GM18873 (cell line): Measurements from ENCODE around the gene FOXD4L4.
"Not testable (repeated sequence)": the region's sequence is repeated elsewhere in the genome, so short reads cannot be mapped to it uniquely, and the experiment has no call there.

Source experiments
- ATAC-seq: cut with Tn5 transposase; IDR thresholded peaks from one replicate; pipeline ENCODE4 v1.9.1; 2021; ENCODE audit warnings: mild to moderate bottlenecking, moderate library complexity, moderate number of reproducible peaks; ENCODE audit not compliant: unreplicated experiment, low FRiP score

FOXD4L4 gene

DNA sequence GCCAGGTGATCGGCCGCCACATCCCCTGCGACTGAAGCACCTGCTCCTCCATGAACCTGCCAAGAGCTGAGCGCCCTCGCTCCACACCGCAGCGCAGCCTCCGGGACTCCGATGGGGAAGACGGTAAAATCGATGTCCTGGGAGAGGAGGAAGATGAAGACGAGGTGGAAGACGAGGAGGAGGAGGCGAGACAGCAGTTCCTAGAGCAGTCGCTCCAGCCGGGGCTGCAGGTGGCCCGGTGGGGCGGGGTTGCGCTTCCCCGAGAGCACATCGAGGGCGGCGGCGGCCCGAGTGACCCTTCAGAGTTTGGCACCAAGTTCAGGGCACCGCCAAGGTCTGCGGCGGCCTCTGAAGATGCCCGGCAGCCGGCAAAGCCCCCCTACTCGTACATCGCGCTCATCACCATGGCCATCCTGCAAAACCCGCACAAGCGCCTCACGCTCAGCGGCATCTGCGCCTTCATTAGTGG is at the start of gene FOXD4L4:
Gene FOXD4L4 (plus strand): TSS at position 51 of the 469 bp plus-strand sequence. CDS start 0 bp downstream, at position 51.
- ATAC-seq = not testable (repeated sequence)

DNA sequence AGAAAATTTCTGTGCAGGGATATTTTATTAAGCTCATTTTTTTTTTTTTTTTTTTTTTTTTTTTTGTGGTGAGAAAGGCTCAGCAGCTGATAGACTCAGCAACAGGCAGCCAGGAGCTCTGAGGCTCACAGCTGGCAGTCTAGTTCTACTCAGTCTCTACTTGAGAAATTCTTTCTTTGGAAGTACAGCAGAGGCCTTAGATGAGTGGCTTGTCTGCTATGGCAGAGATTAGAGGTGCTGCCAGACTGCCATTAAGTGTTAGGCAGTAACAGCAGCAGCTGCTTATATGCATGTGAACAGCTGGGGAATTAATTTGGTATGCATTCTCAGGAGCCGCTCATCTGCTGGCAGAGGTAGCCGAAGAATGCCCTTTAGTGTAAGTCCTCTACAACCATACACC is 33.4 kb upstream of the FOXD4L4 start:
- ATAC-seq = not testable (repeated sequence)

DNA sequence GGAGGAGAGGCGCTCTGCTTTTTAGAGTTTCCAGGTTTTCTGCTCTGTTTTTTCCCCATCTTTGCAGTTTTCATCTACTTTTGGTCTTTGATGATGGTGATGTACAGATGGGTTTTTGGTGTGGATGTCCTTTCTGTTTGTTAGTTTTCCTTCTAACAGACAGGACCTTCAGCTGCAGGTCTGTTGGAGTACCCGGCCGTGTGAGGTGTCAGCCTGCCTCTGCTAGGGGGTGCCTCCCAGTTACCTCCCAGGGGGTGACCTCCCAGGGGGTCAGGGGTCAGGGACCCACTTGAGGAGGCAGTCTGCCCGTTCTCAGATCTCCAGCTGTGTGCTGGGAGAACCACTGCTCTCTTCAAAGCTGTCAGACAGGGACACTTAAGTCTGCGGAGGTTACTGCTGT is 22.5 kb upstream of the FOXD4L4 start:
- ATAC-seq = not testable (repeated sequence)

GRCh38 chr9:65738133-65738532 is 1.2 kb downstream of the FOXD4L4 start:
- ATAC-seq = not testable (repeated sequence)
